Adipocyte (in vitro differentiated cells): ENCODE measurements around the gene PRKCH.

Source experiments
- DNase-seq: peaks from one replicate; pipeline ENCODE4 v3.0.0-alpha.2; 2015; ENCODE audit warnings: low read depth
- H3K27me3 ChIP-seq: replicated peaks from 2 replicates; pipeline ENCODE4 v1.7.0; 2013; ENCODE audit warnings: mild to moderate bottlenecking, low read length, moderate library complexity; ENCODE audit not compliant: control insufficient read depth, insufficient read depth
- H3K36me3 ChIP-seq: 2 replicates; pipeline ENCODE4 v1.7.0; 2013; ENCODE audit warnings: low read length, mild to moderate bottlenecking, moderate library complexity; ENCODE audit not compliant: control insufficient read depth, insufficient read depth, severe bottlenecking
- H3K4me1 ChIP-seq: 2 replicates; pipeline ENCODE4 v1.7.0; 2013; ENCODE audit warnings: mild to moderate bottlenecking, low read length, moderate library complexity; ENCODE audit not compliant: control insufficient read depth, insufficient read depth
- H3K4me3 ChIP-seq: 2 replicates; pipeline ENCODE4 v1.7.0; 2013; ENCODE audit warnings: mild to moderate bottlenecking, low read length, moderate library complexity
- H3K9ac ChIP-seq: 2 replicates; pipeline ENCODE4 v1.7.0; 2013; ENCODE audit warnings: mild to moderate bottlenecking, low read length, moderate library complexity
- H3K9me3 ChIP-seq: 2 replicates; pipeline ENCODE4 v1.7.0; 2013; ENCODE audit warnings: mild to moderate bottlenecking, low read length, moderate library complexity; ENCODE audit not compliant: control insufficient read depth

The PRKCH gene

GRCh38 chr14:61561657-61562276, 240.4 kb downstream of the PRKCH start:
- DNase-seq = peak; percentile 96
- Histone ChIP-seq H3K9me3 (no peaks in the 10 kb centered on the region), H3K27me3 (no peaks in the 10 kb centered on the region), H3K9ac (peak overlapping the region; percentile 91), H3K4me1 (peaks cover 80% of the 10 kb centered on the region), H3K4me3 (no peak overlapping the region), H3K36me3 (no peaks in the 10 kb centered on the region)

- peak overlapping the region; percentile 36 for H3K4me3 ChIP-seq
- H3K27me3 ChIP-seq = no peaks in the 10 kb centered on the region
- peak; percentile 93 for DNase-seq
- H3K4me1 ChIP-seq = peaks cover 80% of the 10 kb centered on the region
- H3K9me3 ChIP-seq = no peaks in the 10 kb centered on the region
- H3K36me3 ChIP-seq = no peaks in the 10 kb centered on the region
- H3K9ac ChIP-seq = peak overlapping the region; percentile 91
Measured at GRCh38 chr14:61562321-61563161, 241.2 kb downstream of the PRKCH start.

- no peaks in the 10 kb centered on the region for H3K27me3 ChIP-seq
- peaks cover 84% of the 10 kb centered on the region for H3K4me1 ChIP-seq
- H3K36me3 ChIP-seq = no peaks in the 10 kb centered on the region
- no peaks in the 10 kb centered on the region for H3K9me3 ChIP-seq
- DNase-seq = no peak
- peak overlapping the region; percentile 91 for H3K9ac ChIP-seq
- H3K4me3 ChIP-seq = no peak overlapping the region
Measured at GRCh38 chr14:61563162-61563511, 241.8 kb downstream of the PRKCH start.

- DNase-seq = no peak
- Histone ChIP-seq H3K36me3 (no peaks in the 10 kb centered on the region), H3K9ac (peak overlapping the region; percentile 91), H3K27me3 (no peaks in the 10 kb centered on the region), H3K4me3 (no peak overlapping the region), H3K4me1 (peaks cover 89% of the 10 kb centered on the region), H3K9me3 (no peaks in the 10 kb centered on the region)
Measured at GRCh38 chr14:61563880-61564617, 242.7 kb downstream of the PRKCH start.

- Histone ChIP-seq H3K36me3 (no peaks in the 10 kb centered on the region), H3K9ac (peak overlapping the region; percentile 91), H3K4me1 (peaks cover 95% of the 10 kb centered on the region), H3K4me3 (no peak overlapping the region), H3K9me3 (no peaks in the 10 kb centered on the region), H3K27me3 (no peaks in the 10 kb centered on the region)
- DNase-seq = peak; percentile 90
Measured at GRCh38 chr14:61564618-61565091, 243.3 kb downstream of the PRKCH start.

GRCh38 chr14:61565181-61565580, 243.8 kb downstream of the PRKCH start:
- peaks cover 96% of the 10 kb centered on the region for H3K4me1 ChIP-seq
- no peak overlapping the region for H3K4me3 ChIP-seq
- no peaks in the 10 kb centered on the region for H3K27me3 ChIP-seq
- peak overlapping the region; percentile 91 for H3K9ac ChIP-seq
- no peak for DNase-seq
- no peaks in the 10 kb centered on the region for H3K9me3 ChIP-seq
- H3K36me3 ChIP-seq = no peaks in the 10 kb centered on the region

- no peaks in the 10 kb centered on the region for H3K9me3 ChIP-seq
- DNase-seq = peak; percentile 72
- H3K36me3 ChIP-seq = no peaks in the 10 kb centered on the region
- peak overlapping the region; percentile 17 for H3K4me3 ChIP-seq
- no peaks in the 10 kb centered on the region for H3K27me3 ChIP-seq
- H3K4me1 ChIP-seq = peaks cover 96% of the 10 kb centered on the region
- peak overlapping the region; percentile 91 for H3K9ac ChIP-seq
Measured at GRCh38 chr14:61565836-61566536, 244.6 kb downstream of the PRKCH start.

- Histone ChIP-seq H3K9me3 (no peaks in the 10 kb centered on the region), H3K27me3 (no peaks in the 10 kb centered on the region), H3K4me1 (peaks cover 96% of the 10 kb centered on the region), H3K36me3 (no peaks in the 10 kb centered on the region), H3K4me3 (peak overlapping the region; percentile 17), H3K9ac (peak overlapping the region; percentile 91)
- DNase-seq = peak; percentile 55
Measured at GRCh38 chr14:61566537-61567225, 245.3 kb downstream of the PRKCH start.

- peak overlapping the region; percentile 1 for H3K9ac ChIP-seq
- peaks cover 95% of the 10 kb centered on the region for H3K4me1 ChIP-seq
- no peaks in the 10 kb centered on the region for H3K27me3 ChIP-seq
- no peaks in the 10 kb centered on the region for H3K36me3 ChIP-seq
- no peak overlapping the region for H3K4me3 ChIP-seq
- H3K9me3 ChIP-seq = no peaks in the 10 kb centered on the region
- no peak for DNase-seq
Measured at GRCh38 chr14:61567838-61568571, 246.6 kb downstream of the PRKCH start.

GRCh38 chr14:61568572-61569011, 247.2 kb downstream of the PRKCH start:
- Histone ChIP-seq H3K9ac (peak overlapping the region; percentile 80), H3K9me3 (no peaks in the 10 kb centered on the region), H3K4me1 (peaks cover 95% of the 10 kb centered on the region), H3K4me3 (no peak overlapping the region), H3K27me3 (no peaks in the 10 kb centered on the region), H3K36me3 (no peaks in the 10 kb centered on the region)
- DNase-seq = no peak
